Activated CD4-positive, alpha-beta T cell treated with anti-CD3 and anti-CD28 coated beads for 36 hours (primary cell): ENCODE data around the gene HOXC10. TPM values are rescaled to one million over a fixed set of nuclear protein-coding genes. Genes with fewer than 3 reads are reported as not detected.

Source experiments
- ATAC-seq: fragments of 200-7000 bp; cut with Tn5 transposase; one replicate; pipeline ENCODE4 v1.10.0; 2021; ENCODE audit warnings: mild to moderate bottlenecking, moderate library complexity
- CTCF ChIA-PET: fragments of 350-600 bp; sonication (Branson Sonifier 250); formaldehyde crosslinking; loops from one replicate; lab custom pipeline; 2021; ENCODE audit warnings: antibody characterized with exemption; lab: Charles Lee
- POLR2A ChIA-PET: fragments of 350-600 bp; sonication (Branson Sonifier 250); formaldehyde crosslinking; loops from one replicate; lab custom pipeline; 2021; ENCODE audit warnings: antibody characterized with exemption, inconsistent platforms; lab: Charles Lee
- DNase-seq: peaks from one replicate; pipeline ENCODE4 v3.0.0-alpha.2; 2020
- H3K27ac Mint-ChIP-seq: one replicate; pipeline ENCODE4 v1.8.0; 2021; ENCODE audit warnings: mixed read lengths
- H3K27me3 Mint-ChIP-seq: one replicate; pipeline ENCODE4 v1.8.0; 2021; ENCODE audit warnings: mixed read lengths
- H3K36me3 Mint-ChIP-seq: one replicate; pipeline ENCODE4 v1.8.0; 2021; ENCODE audit warnings: low read depth, mixed read lengths
- H3K4me1 Mint-ChIP-seq: one replicate; pipeline ENCODE4 v1.8.0; 2021; ENCODE audit warnings: mixed read lengths
- H3K4me3 Mint-ChIP-seq: one replicate; pipeline ENCODE4 v1.8.0; 2021; ENCODE audit warnings: mild to moderate bottlenecking, moderate library complexity, mixed read lengths
- H3K9me3 Mint-ChIP-seq: one replicate; pipeline ENCODE4 v1.8.0; 2021; ENCODE audit warnings: low read depth, mixed read lengths
- intact Hi-C, 2 experiments: fragments of 100-400 bp; cut with DNase I in 1 of 2; cut with micrococcal nuclease in 1 of 2; formaldehyde crosslinking; loops; one replicate each; pipeline versions ENCODE4 v1.14.2 to v1.15.1; 2022 to 2024; cut with DNase I, micrococcal nuclease
- total RNA-seq, 2 experiments: library from RNA; stranded (reverse); gene quantifications; one replicate each; pipeline ENCODE4 v1.2.3, GENCODE V29; 2021

The HOXC10 gene
- total RNA-seq, 2 experiments from 2014 or later = not detected

DNA sequence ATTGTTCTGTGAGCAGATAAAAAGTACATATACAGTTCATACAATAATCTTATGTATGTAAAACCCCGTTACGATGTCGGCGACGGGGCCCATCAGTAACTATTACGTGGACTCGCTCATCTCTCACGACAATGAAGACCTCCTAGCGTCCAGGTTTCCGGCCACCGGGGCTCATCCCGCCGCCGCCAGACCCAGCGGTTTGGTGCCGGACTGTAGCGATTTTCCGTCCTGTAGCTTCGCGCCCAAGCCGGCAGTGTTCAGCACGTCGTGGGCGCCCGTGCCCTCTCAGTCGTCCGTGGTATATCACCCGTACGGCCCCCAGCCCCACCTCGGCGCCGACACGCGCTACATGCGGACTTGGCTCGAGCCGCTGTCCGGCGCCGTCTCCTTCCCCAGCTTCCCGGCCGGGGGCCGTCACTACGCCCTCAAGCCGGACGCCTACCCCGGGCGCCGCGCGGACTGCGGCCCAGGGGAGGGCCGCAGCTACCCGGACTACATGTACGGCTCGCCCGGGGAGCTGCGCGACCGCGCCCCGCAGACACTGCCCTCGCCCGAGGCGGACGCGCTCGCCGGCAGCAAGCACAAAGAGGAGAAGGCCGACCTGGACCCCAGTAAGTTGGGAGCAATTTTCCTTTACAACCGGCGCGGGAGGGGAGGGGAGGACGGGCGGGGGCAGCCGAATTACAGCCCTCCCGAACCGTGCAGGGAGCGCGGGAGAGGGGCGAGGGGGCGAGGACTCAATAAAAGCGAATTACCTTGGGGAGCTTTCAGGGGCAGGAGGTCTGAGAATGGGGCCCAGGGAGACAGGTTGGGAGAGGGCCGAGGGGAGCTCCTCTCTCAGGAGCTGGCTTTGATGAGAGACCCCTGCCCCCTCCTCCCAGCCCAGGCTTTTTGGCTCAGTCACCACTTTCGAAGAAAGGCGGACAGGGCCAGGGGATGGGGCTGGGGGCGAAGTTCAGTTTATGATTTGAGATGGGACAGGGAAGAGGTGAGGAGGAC, 15.5 kb downstream of the HOXC10 start, which contains the start of gene HOXC9:
HOXC9 (plus strand) TSS at position 46 of the 999 bp plus-strand sequence; CDS start at position 74, 28 bp downstream.
- H3K4me3 Mint-ChIP-seq = peak within 1 kb of the TSS; percentile 41

DNA sequence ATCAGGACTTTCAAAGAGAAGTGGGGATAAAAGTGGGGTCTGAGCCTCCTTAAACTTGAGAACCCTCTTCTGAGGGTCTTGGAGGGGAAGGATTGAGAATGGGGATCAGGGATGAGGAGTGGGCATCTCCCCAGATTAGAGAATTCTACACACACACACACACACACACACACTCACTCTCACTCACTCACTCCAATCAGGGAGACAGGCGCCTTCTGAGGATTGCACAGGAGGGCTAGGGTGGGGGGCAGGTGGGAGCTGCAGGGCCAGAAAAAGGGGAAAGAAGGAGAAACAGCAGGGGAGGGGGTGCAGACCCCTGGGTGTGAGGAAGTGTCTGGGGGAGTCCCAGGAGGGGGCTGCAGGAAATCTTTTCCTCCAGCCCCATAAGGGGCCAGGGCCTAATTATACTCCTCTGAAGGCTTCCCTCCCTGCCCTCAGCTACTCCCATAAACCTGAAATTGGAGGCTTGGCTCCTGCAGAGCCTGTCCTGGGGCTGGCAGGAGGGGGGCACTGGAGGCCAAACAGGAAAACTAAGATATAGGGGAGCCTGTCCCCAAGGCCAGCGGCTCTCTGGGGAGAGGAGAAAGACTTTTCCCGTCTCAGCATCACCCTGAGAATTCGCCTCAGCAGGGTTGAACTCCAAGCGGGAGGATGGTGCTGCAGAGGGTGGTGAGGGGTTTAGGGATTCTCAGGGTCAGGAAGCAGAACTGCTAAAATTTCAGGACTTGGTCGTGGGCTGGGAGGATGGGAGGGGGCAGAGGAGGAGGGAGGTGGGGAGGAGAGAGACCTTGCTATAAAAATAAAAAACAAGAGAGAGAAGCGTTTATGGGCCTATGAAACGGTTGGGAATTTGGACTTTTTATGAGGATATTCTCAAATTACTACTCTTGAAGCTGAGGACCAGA, 16.6 kb downstream of the HOXC10 start:
- H3K27ac Mint-ChIP-seq = no peak overlapping the region
- ChIA-PET CTCF (interaction anchor here (0.6 to 3.8 kb wide), 8 partner anchors 11 to 353 kb away, joined by 3 to 17 read pairs (median 4); partner anchors contain the start of gene HOXC10), POLR2A (no interaction called here)
- no peaks in the 10 kb centered on the region for H3K36me3 Mint-ChIP-seq
- DNase-seq (no peak), ATAC-seq (no peak)
- peaks cover 20% of the 10 kb centered on the region for H3K4me1 Mint-ChIP-seq
- H3K27me3 Mint-ChIP-seq = peaks cover 86% of the 10 kb centered on the region
- intact Hi-C loops = no loop called here
- H3K9me3 Mint-ChIP-seq = no peaks in the 10 kb centered on the region
- H3K4me3 Mint-ChIP-seq = no peak overlapping the region

More for the DNA sequence above, 15.5 kb downstream of the HOXC10 start, which contains the start of gene HOXC9:
- Mint-ChIP-seq H3K9me3 (no peaks in the 10 kb centered on the region), H3K36me3 (no peaks in the 10 kb centered on the region), H3K27me3 (peaks cover 85% of the 10 kb centered on the region), H3K4me1 (peaks cover 18% of the 10 kb centered on the region), H3K27ac (no peak within 1 kb of the TSS)
- ATAC-seq = no peak
- DNase-seq = no peak
- ChIA-PET CTCF (interaction anchor here (0.6 to 3.8 kb wide), 14 partner anchors 8 to 216 kb away, joined by 3 to 17 read pairs (median 4); partner anchors contain the start of genes HOXC10 and HOXC8), POLR2A (no interaction called here)
- intact Hi-C loops = no loop called here

DNA sequence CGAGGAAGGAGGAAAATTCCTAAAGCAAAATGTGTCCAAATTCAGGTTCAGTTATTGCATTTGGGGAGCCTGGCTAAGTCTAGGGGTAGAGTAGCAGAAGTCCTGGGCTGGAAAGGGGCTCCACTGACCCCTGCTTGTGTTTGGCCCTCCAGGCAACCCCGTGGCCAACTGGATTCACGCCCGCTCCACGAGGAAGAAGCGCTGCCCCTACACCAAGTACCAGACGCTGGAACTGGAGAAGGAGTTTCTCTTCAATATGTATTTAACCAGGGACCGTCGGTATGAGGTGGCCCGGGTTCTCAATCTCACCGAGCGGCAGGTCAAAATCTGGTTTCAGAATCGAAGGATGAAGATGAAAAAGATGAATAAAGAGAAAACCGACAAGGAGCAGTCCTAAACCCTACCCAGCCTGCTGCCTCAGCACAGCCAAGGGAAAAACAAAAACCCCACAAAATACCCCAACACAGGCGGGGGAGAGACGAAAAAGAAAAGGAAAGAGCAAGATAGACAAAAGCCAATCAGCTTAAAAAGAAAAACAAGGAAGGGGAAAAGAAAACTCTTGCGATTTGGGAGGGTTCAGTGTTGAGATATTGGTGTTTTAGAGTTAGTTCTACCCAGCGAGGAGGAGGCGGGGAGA, 17.4 kb downstream of the HOXC10 start:
- Mint-ChIP-seq H3K36me3 (no peaks in the 10 kb centered on the region), H3K4me1 (peaks cover 23% of the 10 kb centered on the region), H3K27ac (no peak overlapping the region), H3K4me3 (no peak overlapping the region), H3K9me3 (no peaks in the 10 kb centered on the region), H3K27me3 (peaks cover 90% of the 10 kb centered on the region)
- intact Hi-C loops = no loop called here
- POLR2A ChIA-PET = no interaction called here
- ATAC-seq = no peak
- CTCF ChIA-PET = interaction anchor here (0.6 to 1.8 kb wide), 8 partner anchors 11 to 354 kb away, joined by 3 to 5 read pairs (median 3); no protein-coding TSS in a partner anchor
- DNase-seq = no peak

DNA sequence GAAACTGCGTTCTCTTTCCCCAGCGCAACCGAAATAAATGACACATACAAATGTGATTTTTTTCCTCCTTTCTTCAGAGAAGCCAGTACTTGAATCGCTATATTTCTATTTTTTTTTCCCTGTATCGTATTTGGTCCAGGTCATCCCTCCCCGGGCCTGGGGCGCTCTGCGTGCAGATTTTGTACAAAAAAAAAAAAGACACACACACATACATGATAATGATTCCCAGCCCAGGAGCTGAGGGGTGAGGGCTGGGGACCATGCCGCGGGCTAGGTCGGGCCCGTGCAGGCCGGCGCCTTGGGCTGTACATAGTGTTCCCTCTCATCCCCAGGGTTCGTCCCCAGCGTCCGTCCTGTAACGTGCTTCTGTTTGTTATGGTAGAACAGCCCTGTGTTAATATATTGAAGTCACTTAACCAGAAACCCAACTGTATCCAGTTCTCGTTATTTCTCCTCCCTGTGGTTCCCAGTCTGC, 18.0 kb downstream of the HOXC10 start:
- no peaks in the 10 kb centered on the region for H3K36me3 Mint-ChIP-seq
- ChIA-PET POLR2A (no interaction called here), CTCF (interaction anchor here (1.1 to 4.6 kb wide), 3 partner anchors 28 to 189 kb away, joined by 3 to 32 read pairs (median 5); no protein-coding TSS in a partner anchor)
- H3K4me1 Mint-ChIP-seq = peaks cover 19% of the 10 kb centered on the region
- no peak overlapping the region for H3K4me3 Mint-ChIP-seq
- no peak for DNase-seq
- H3K9me3 Mint-ChIP-seq = no peaks in the 10 kb centered on the region
- ATAC-seq = no peak
- H3K27ac Mint-ChIP-seq = no peak overlapping the region
- peaks cover 90% of the 10 kb centered on the region for H3K27me3 Mint-ChIP-seq
- intact Hi-C loops = no loop called here

DNA sequence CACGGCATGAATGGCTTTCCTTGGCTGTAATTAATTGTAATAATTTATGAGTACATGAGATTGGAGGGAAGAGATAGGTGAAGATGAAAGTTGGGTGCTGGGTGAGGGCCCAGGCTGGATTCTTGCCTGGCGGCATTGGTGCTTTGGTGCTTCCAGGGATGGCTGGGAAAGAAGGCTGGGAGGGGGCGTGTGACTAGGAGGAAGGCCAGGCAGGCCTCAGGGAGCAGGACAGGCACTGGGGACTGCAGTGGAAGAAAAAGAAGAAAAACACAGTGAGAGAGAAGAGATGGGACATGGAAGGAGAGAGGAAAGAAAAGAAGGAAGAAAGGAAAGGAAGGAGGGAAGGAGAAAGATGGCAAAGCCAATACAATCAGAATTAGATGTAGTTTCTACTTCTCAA, 18.7 kb downstream of the HOXC10 start:
- ChIA-PET POLR2A (no interaction called here), CTCF (interaction anchor here (1.1 to 6.4 kb wide), 5 partner anchors 27 to 197 kb away, joined by 3 to 71 read pairs (median 8); partner anchors contain the start of gene HOXC5)
- no peak overlapping the region for H3K4me3 Mint-ChIP-seq
- no peak for ATAC-seq
- no peaks in the 10 kb centered on the region for H3K36me3 Mint-ChIP-seq
- H3K4me1 Mint-ChIP-seq = peaks cover 19% of the 10 kb centered on the region
- H3K9me3 Mint-ChIP-seq = no peaks in the 10 kb centered on the region
- intact Hi-C loops = loop anchor here in 1 of 2 experiments (2.0 kb wide), 1 partner anchor 15 kb away; no protein-coding TSS in a partner anchor
- DNase-seq = no peak
- no peak overlapping the region for H3K27ac Mint-ChIP-seq
- peaks cover 89% of the 10 kb centered on the region for H3K27me3 Mint-ChIP-seq

DNA sequence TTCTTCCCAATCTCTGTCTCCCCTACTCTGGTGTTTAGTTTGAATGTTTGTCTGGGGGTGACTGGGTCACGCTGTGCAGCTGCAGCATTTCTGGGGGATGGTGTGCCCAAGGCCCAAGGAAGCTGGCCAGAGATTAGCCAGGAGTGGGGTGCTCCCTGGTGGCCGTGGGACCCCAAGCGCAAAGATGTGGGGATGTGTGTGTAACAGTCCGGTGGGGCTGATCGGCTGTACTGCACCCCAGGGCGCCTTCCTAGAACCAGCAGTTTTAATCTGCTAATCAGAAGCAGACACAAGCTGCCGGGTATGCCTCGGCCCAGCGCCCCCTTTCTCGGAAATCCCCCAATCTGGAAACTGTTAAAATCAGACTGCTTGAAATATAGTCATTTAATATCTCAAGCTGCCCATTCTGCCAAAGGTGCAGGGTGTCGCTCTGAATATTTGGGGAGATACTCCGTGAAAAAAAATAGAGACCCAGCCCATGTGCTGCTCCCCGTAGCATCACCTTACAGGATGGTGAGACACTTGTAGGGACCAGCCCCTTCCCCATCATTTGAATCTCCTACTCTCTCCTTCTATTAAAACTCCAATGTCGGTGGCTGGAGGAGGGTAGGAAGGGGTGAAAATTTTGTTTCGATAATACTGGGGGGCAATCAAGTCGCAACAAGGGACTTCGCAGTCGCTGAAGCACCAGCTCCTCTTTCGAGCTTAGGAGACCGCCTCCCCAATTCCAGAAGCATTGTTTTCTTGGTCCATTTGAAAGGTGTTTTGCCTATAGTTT, 19.3 kb downstream of the HOXC10 start:
- no peak for ATAC-seq
- CTCF ChIA-PET = interaction anchor here (0.5 to 6.4 kb wide), 10 partner anchors 27 to 209 kb away, joined by 3 to 71 read pairs (median 5); partner anchors contain the start of gene HOXC5
- H3K9me3 Mint-ChIP-seq = no peaks in the 10 kb centered on the region
- POLR2A ChIA-PET = no interaction called here
- no peak overlapping the region for H3K27ac Mint-ChIP-seq
- peaks cover 86% of the 10 kb centered on the region for H3K27me3 Mint-ChIP-seq
- DNase-seq = no peak
- peaks cover 21% of the 10 kb centered on the region for H3K4me1 Mint-ChIP-seq
- intact Hi-C loops = loop anchor here in 1 of 2 experiments (2.0 kb wide), 1 partner anchor 15 kb away; no protein-coding TSS in a partner anchor
- H3K4me3 Mint-ChIP-seq = no peak overlapping the region
- H3K36me3 Mint-ChIP-seq = no peaks in the 10 kb centered on the region

DNA sequence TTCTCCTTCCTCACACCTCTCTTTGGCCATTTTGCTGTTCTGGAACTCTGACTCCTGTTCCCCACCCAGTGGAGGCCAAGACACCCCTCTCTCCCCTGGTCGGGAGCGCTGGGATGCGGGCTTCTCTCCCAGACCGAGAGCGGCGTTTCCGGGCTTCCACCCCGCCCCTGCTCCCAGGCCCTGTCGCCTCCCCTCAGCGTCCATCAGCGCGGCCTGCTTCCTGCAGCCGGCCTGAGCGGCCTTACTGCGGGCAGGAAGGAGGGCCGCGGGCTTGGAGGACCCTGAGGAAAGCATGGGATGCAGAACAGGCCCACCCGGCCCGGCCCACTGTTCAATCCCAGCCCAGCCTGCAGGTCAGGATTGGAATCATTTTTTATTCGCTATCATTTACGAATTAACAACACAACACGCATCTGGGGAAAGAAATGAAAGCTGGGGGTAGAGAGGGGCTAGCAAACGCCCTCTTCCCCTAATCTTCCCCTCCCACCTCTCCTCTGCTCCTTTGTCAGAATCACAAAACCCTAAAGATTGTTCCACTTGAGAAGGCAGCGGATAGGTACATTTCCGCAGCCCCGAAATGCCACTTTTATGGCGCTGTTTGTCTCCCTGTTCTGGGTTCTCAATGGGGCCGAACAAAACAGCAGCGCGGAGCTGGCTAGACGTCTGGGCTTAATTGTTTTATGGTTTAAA, 20.0 kb downstream of the HOXC10 start:
- H3K36me3 Mint-ChIP-seq = no peaks in the 10 kb centered on the region
- H3K27ac Mint-ChIP-seq = no peak overlapping the region
- intact Hi-C loops = loop anchor here in 1 of 2 experiments (2.0 to 5.0 kb wide), 2 partner anchors 16 to 42 kb away; no protein-coding TSS in a partner anchor
- ChIA-PET CTCF (interaction anchor here (0.5 to 6.4 kb wide), 23 partner anchors 8 to 499 kb away, joined by 3 to 71 read pairs (median 4); partner anchors contain the start of genes HOXC10, HOXC5 and HOXC6), POLR2A (no interaction called here)
- ATAC-seq = no peak
- DNase-seq = no peak
- no peaks in the 10 kb centered on the region for H3K9me3 Mint-ChIP-seq
- H3K4me3 Mint-ChIP-seq = peak overlapping the region; percentile 33
- H3K4me1 Mint-ChIP-seq = peaks cover 28% of the 10 kb centered on the region
- H3K27me3 Mint-ChIP-seq = peaks cover 89% of the 10 kb centered on the region

DNA sequence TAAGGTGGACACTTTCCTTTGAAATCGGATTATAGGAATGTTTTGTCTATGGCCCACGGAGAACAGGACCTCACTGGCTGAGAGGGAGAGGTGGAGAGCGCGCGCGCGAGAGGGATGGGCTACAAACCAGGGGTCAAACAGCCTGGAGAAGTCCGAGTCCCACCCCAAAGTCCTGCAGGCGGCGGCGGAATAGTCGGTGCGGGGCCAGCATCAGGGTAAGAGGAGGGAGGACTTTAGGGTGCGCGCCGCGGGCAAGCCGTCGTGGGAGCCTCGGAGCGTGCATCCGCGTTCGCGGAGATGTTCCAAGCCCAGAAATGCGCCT, 20.5 kb downstream of the HOXC10 start:
- intact Hi-C loops = loop anchor here in 1 of 2 experiments (2.0 to 5.0 kb wide), 2 partner anchors 17 to 42 kb away; no protein-coding TSS in a partner anchor
- Mint-ChIP-seq H3K36me3 (no peaks in the 10 kb centered on the region), H3K4me3 (peak overlapping the region; percentile 33), H3K4me1 (peaks cover 28% of the 10 kb centered on the region), H3K27ac (no peak overlapping the region), H3K27me3 (peaks cover 88% of the 10 kb centered on the region), H3K9me3 (no peaks in the 10 kb centered on the region)
- ChIA-PET POLR2A (no interaction called here), CTCF (interaction anchor here (0.6 to 6.4 kb wide), 28 partner anchors 8 to 499 kb away, joined by 3 to 71 read pairs (median 4); partner anchors contain the start of genes HOXC10, HOXC5 and HOXC6)
- DNase-seq = no peak
- no peak for ATAC-seq

DNA sequence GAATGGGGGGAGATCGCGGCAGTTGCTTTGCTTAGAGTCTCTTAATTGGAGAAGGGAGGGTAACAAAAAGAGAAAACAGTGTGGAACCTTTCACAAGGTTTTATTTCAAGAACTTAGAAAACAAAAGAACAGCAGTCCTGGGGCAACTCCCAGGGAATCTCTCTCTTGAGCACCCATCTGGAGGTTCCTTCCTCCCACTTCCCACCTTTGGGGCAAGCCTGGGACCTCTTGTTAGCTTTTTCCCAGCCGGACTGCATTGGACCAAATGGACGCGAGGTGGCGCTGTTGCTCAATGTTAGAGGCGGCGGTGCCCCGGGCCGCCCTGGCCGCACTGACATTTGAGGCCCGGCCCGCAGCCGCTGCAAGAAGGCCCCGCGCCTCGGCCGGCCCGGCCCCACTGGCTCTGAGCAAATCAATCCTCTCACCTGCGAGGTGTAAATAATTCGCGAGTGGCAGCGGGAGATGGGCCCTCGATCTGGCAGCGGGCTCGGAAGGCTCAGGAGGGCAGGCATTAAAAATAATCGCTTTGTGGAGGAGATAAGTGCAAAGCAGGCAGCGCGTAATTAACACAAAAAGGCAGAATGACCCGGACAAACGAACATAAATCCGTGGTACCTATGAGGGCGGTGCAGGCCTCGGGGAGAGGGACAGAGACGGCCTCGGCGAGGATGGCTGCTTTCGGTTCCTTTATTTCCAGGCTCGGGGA, 21.1 kb downstream of the HOXC10 start:
- H3K4me3 Mint-ChIP-seq = peak overlapping the region; percentile 46
- peak; percentile 91 for DNase-seq
- H3K9me3 Mint-ChIP-seq = no peaks in the 10 kb centered on the region
- H3K27me3 Mint-ChIP-seq = peaks cover 87% of the 10 kb centered on the region
- H3K36me3 Mint-ChIP-seq = no peaks in the 10 kb centered on the region
- no peak overlapping the region for H3K27ac Mint-ChIP-seq
- ATAC-seq = peak; percentile 81
- CTCF ChIA-PET = interaction anchor here (0.6 to 6.4 kb wide), 30 partner anchors 9 to 498 kb away, joined by 3 to 71 read pairs (median 4); partner anchors contain the start of genes HOXC10, HOXC5 and HOXC6
- peaks cover 28% of the 10 kb centered on the region for H3K4me1 Mint-ChIP-seq
- POLR2A ChIA-PET = no interaction called here
- intact Hi-C loops = loop anchor here (1.0 to 5.0 kb wide), 10 partner anchors 17 to 202 kb away; partner anchors contain the start of gene HOXC4 (in 1 of the 2)
